ENCODE results near the gene CAMK4.

- no peak for TF ChIP-seq CTCF (IDR thresholded peaks at IDR 0.05)
- TF ChIP-seq POLR2AphosphoS5 (IDR thresholded peaks at IDR 0.05): no peak
Measured at GRCh38 chr5:111268300-111268699, 44.1 kb downstream of the CAMK4 start.
